ENCODE measurements around the gene CERK. TPM values are rescaled to one million over a fixed set of nuclear protein-coding genes. Genes with fewer than 3 reads are reported as not detected.

The CERK gene
- total RNA-seq, 4 donors from 2014 or later: 37.4 to 59.9 (median 57.3) TPM

- Histone ChIP-seq H3K9me3 (no peaks in the 10 kb centered on the region), H3K27ac (no peak overlapping the region), H3K36me3 (no peaks in the 10 kb centered on the region), H3K4me3 (no peak overlapping the region), H3K4me1 (no peaks in the 10 kb centered on the region), H3K27me3 (no peaks in the 10 kb centered on the region)
- DNase-seq: no peak
- intact Hi-C loops (cut with DNase I; ENCODE audit: low total_unique reads): no loop called here
- TF ChIP-seq CTCF (IDR thresholded peaks at IDR 0.05): no peak
- no peak for TF ChIP-seq POLR2A (IDR thresholded peaks at IDR 0.05)
Observed at GRCh38 chr22:46641811-46642266, 96.2 kb downstream of the CERK start.

- H3K4me1 ChIP-seq: no peaks in the 10 kb centered on the region
- no peak overlapping the region for H3K27ac ChIP-seq
Observed at GRCh38 chr22:46640293-46641055, 97.6 kb downstream of the CERK start.

GRCh38 chr22:46639843-46640242 is 98.2 kb downstream of the CERK start:
- Histone ChIP-seq H3K36me3 (no peaks in the 10 kb centered on the region), H3K27ac (no peak overlapping the region), H3K4me1 (no peaks in the 10 kb centered on the region), H3K9me3 (no peaks in the 10 kb centered on the region), H3K27me3 (no peaks in the 10 kb centered on the region), H3K4me3 (no peak overlapping the region)
- no peak for TF ChIP-seq CTCF (IDR thresholded peaks at IDR 0.05)
- DNase-seq: no peak
- intact Hi-C loops (cut with DNase I; ENCODE audit: low total_unique reads): no loop called here

More at GRCh38 chr22:46640293-46641055, 97.6 kb downstream of the CERK start:
- intact Hi-C loops (cut with DNase I; ENCODE audit: low total_unique reads): no loop called here
- no peaks in the 10 kb centered on the region for H3K9me3 ChIP-seq
- no peak for DNase-seq
- no peaks in the 10 kb centered on the region for H3K36me3 ChIP-seq
- TF ChIP-seq CTCF (IDR thresholded peaks at IDR 0.05) (no peak), POLR2A (IDR thresholded peaks at IDR 0.05) (no peak)
- H3K27me3 ChIP-seq: no peaks in the 10 kb centered on the region
- no peak overlapping the region for H3K4me3 ChIP-seq

GRCh38 chr22:46638601-46639431 is 99.2 kb downstream of the CERK start:
- Histone ChIP-seq H3K27ac (no peak overlapping the region), H3K9me3 (no peaks in the 10 kb centered on the region), H3K36me3 (no peaks in the 10 kb centered on the region), H3K27me3 (no peaks in the 10 kb centered on the region), H3K4me3 (no peak overlapping the region), H3K4me1 (no peaks in the 10 kb centered on the region)
- no peak for DNase-seq
- TF ChIP-seq CTCF (IDR thresholded peaks at IDR 0.05): no peak
- TF ChIP-seq POLR2A (IDR thresholded peaks at IDR 0.05): no peak
- intact Hi-C loops (cut with DNase I; ENCODE audit: low total_unique reads): no loop called here
